GM23338 (cell line): ENCODE measurements around the gene MAD1L1. TPM values are rescaled to one million over a fixed set of nuclear protein-coding genes. Genes with fewer than 3 reads are reported as not detected.
A peak's percentile ranks its signal among the peaks of the same experiment; 100 is the strongest.

ENCODE experiments used
- ATAC-seq: fragments of 200-7000 bp; cut with Tn5 transposase; 3 replicates; pipeline ENCODE4 v1.9.1; 2020
- DNase-seq: peaks from one replicate; pipeline ENCODE4 v3.0.0-alpha.2; 2015; ENCODE audit warnings: low spot score
- H2AFZ ChIP-seq: fragments of 200-600 bp; sonication (generic); 2 replicates; pipeline ENCODE4 v1.8.0; 2016; ENCODE audit warnings: antibody characterized with exemption, mild to moderate bottlenecking, moderate library complexity
- H3F3A ChIP-seq: fragments of 200-600 bp; sonication (generic); replicated peaks from 2 replicates; pipeline ENCODE4 v1.8.0; 2017; ENCODE audit warnings: antibody characterized with exemption, mixed run types, low read depth
- H3K27ac ChIP-seq: fragments of 200-600 bp; sonication (generic); 2 replicates; pipeline ENCODE4 v1.6.1; 2016; ENCODE audit warnings: low read depth
- H3K27me3 ChIP-seq: fragments of 200-600 bp; sonication (generic); 2 replicates; pipeline ENCODE4 v1.8.0; 2016; ENCODE audit warnings: mild to moderate bottlenecking, mixed run types, moderate library complexity; ENCODE audit not compliant: insufficient read depth
- H3K36me3 ChIP-seq: fragments of 200-600 bp; sonication (generic); 2 replicates; pipeline ENCODE4 v1.8.0; 2016; ENCODE audit warnings: mild to moderate bottlenecking; ENCODE audit not compliant: insufficient read depth
- H3K4me1 ChIP-seq: fragments of 200-600 bp; sonication (generic); 2 replicates; pipeline ENCODE4 v1.8.0; 2016; ENCODE audit warnings: mild to moderate bottlenecking, moderate library complexity; ENCODE audit not compliant: insufficient read depth
- H3K4me2 ChIP-seq: fragments of 200-600 bp; sonication (generic); 2 replicates; pipeline ENCODE4 v1.7.1; 2017; ENCODE audit warnings: mixed run types
- H3K4me3 ChIP-seq: fragments of 200-600 bp; sonication (generic); 2 replicates; pipeline ENCODE4 v1.6.1; 2016; ENCODE audit warnings: mixed run types
- H3K79me2 ChIP-seq: fragments of 200-600 bp; sonication (generic); replicated peaks from 2 replicates; pipeline ENCODE4 v1.8.0; 2017; ENCODE audit warnings: mild to moderate bottlenecking; ENCODE audit not compliant: insufficient read depth
- H3K9me2 ChIP-seq: fragments of 200-600 bp; sonication (generic); 2 replicates; pipeline ENCODE4 v1.8.0; 2017; ENCODE audit not compliant: insufficient read depth
- H4K20me1 ChIP-seq: fragments of 200-600 bp; sonication (generic); replicated peaks from 2 replicates; pipeline ENCODE4 v1.8.0; 2017; ENCODE audit warnings: mild to moderate bottlenecking; ENCODE audit not compliant: insufficient read depth
- H3K27ac Mint-ChIP-seq: 2 replicates; pipeline ENCODE4 v1.8.0; 2020; ENCODE audit warnings: inconsistent platforms, mild to moderate bottlenecking, moderate library complexity, mixed read lengths
- H3K27me3 Mint-ChIP-seq: 3 replicates; pipeline ENCODE4 v1.8.0; 2022; ENCODE audit warnings: low read depth, mild to moderate bottlenecking, moderate library complexity, mixed read lengths, inconsistent platforms; ENCODE audit not compliant: insufficient read depth, poor library complexity
- H3K36me3 Mint-ChIP-seq: 3 replicates; pipeline ENCODE4 v1.8.0; 2021; ENCODE audit warnings: low read depth, mild to moderate bottlenecking, inconsistent platforms, moderate library complexity, mixed read lengths
- H3K4me1 Mint-ChIP-seq: 3 replicates; pipeline ENCODE4 v1.8.0; 2020; ENCODE audit warnings: mild to moderate bottlenecking, inconsistent platforms, mixed read lengths
- H3K4me3 Mint-ChIP-seq: 3 replicates; pipeline ENCODE4 v1.8.0; 2021; ENCODE audit warnings: moderate library complexity, mild to moderate bottlenecking, inconsistent platforms, mixed read lengths
- H3K9me3 Mint-ChIP-seq: 3 replicates; pipeline ENCODE4 v1.8.0; 2020; ENCODE audit warnings: moderate library complexity, mild to moderate bottlenecking, inconsistent platforms, mixed read lengths
- CREB1 ChIP-seq: fragments of 250-450 bp; sonication (Bioruptor Pico); IDR thresholded peaks from 2 replicates; pipeline ENCODE4 v1.5.0; 2020; ENCODE audit warnings: low read depth, mild to moderate bottlenecking, moderate library complexity
- ETS1 ChIP-seq: IDR thresholded peaks from 2 replicates; pipeline ENCODE4 v1.6.1; 2016; ENCODE audit warnings: antibody characterized with exemption
- EZH2phosphoT487 ChIP-seq: fragments of 200-600 bp; sonication (generic); IDR thresholded peaks from one replicate; pipeline ENCODE4 v1.8.1; 2018; ENCODE audit warnings: antibody characterized with exemption; ENCODE audit not compliant: unreplicated experiment
- JUNB ChIP-seq: IDR thresholded peaks from one replicate; pipeline ENCODE4 v1.6.1; 2016; ENCODE audit warnings: antibody characterized with exemption; ENCODE audit not compliant: unreplicated experiment
- NANOG ChIP-seq: IDR thresholded peaks from 2 replicates; pipeline ENCODE4 v1.6.1; 2016; ENCODE audit warnings: antibody characterized with exemption, borderline replicate concordance
- POLR2AphosphoS5 ChIP-seq: IDR thresholded peaks from 2 replicates; pipeline ENCODE4 v1.6.1; 2016; ENCODE audit warnings: antibody characterized with exemption, low read depth
- REST ChIP-seq: IDR thresholded peaks from one replicate; pipeline ENCODE4 v1.6.1; 2018; ENCODE audit warnings: antibody characterized with exemption; ENCODE audit not compliant: unreplicated experiment
- STAT1 ChIP-seq: IDR thresholded peaks from one replicate; pipeline ENCODE4 v1.6.1; 2016; ENCODE audit warnings: antibody characterized with exemption; ENCODE audit not compliant: unreplicated experiment
- ZNF114 ChIP-seq: fragments of 250-450 bp; sonication (Bioruptor Pico); IDR thresholded peaks from 2 replicates; pipeline ENCODE4 v1.5.0; 2020; ENCODE audit warnings: mild to moderate bottlenecking, moderate library complexity
- polyA plus RNA-seq: library from polyadenylated mRNA; unstranded; fragments of >200 nt; fragmentation: Nextera tagmentation; extraction: Ambion mirVana; gene quantifications from 2 replicates; pipeline ENCODE4 v1.2.1, GENCODE V29; 2016
- total RNA-seq: library from RNA; depleted of rRNA; stranded (reverse); fragments of >200 nt; shearing (Covaris generic); gene quantifications from 2 replicates; pipeline ENCODE4 v1.2.3, GENCODE V29; 2014
- TF ChIP-seq, protein P1 (sequence below), 2 experiments: fragments of 200-600 bp in 1 of 2; sonication (generic) in 1 of 2; conservative IDR thresholded peaks; 2 replicates each; pipeline versions ENCODE4 v1.5.1 to v1.6.1; 2016 to 2017; ENCODE audit warnings: antibody characterized with exemption in 2 of 2, low read depth in 2 of 2, mild to moderate bottlenecking in 2 of 2, moderate library complexity in 1 of 2

The MAD1L1 gene
- total and polyA plus RNA-seq, 2 experiments from 2014 or later, result 40.3 to 59.3 TPM

DNA sequence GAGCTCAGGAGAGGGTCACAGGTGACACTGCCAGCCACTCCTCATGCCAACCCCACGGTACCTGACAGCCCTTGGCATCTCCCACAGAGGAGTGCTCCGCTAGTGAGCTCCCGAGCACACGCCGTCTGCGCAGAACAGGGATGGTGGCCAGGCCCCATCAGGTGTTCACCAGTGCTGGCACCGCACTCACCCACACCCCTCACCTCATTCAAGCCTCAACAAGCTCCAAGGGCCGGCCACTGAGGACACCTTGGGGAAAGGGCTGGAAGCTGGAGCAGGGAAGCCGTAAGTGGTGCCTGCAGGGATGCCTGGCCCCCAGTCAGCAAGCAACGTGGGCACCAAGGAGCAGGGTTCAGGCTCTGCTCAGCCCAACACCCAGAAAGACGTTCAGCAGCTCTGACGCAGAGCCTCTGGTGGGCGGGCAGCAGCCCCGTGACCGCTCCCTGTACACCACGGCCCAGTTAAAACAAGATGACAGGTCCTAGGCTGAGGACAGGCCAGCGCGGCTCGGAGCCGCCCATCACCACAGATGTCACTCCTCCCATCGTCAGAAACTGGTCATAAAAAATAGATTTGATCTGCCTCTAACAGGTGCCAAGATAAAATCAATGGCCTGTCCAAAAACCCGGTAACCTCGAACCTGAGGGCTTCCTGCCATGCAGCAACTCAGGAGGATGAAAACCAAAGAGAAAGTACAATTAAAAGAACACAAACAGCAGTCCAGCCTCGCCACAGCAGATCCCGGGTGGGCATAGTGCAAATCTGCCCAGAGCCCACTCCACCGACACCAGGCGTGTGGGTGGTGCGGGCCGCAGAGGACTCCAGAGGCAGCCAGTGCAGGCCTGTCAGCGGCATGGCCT lies 275.9 kb downstream of the MAD1L1 start:
- TF ChIP-seq, protein P1, sequence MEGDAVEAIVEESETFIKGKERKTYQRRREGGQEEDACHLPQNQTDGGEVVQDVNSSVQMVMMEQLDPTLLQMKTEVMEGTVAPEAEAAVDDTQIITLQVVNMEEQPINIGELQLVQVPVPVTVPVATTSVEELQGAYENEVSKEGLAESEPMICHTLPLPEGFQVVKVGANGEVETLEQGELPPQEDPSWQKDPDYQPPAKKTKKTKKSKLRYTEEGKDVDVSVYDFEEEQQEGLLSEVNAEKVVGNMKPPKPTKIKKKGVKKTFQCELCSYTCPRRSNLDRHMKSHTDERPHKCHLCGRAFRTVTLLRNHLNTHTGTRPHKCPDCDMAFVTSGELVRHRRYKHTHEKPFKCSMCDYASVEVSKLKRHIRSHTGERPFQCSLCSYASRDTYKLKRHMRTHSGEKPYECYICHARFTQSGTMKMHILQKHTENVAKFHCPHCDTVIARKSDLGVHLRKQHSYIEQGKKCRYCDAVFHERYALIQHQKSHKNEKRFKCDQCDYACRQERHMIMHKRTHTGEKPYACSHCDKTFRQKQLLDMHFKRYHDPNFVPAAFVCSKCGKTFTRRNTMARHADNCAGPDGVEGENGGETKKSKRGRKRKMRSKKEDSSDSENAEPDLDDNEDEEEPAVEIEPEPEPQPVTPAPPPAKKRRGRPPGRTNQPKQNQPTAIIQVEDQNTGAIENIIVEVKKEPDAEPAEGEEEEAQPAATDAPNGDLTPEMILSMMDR (conservative IDR thresholded peaks at IDR 0.05; ENCODE audit: low read depth in 2 of 2), result no peak
- TF ChIP-seq POLR2AphosphoS5, result no peak
- TF ChIP-seq ETS1, result no peak
- Histone ChIP-seq H3K9me2 (no peaks in the 10 kb centered on the region), H3K4me1 (no peaks in the 10 kb centered on the region), H3K27ac (no peak overlapping the region), H3F3A (no peaks in the 10 kb centered on the region), H4K20me1 (no peaks in the 10 kb centered on the region; the same call in 1 of the 2 replicates), H3K4me3 (no peak overlapping the region), H3K79me2 (no peaks in the 10 kb centered on the region; the same call in none of the 2 replicates), H3K36me3 (no peaks in the 10 kb centered on the region), H3K4me2 (no peak overlapping the region), H3K27me3 (no peaks in the 10 kb centered on the region), H2AFZ (no peak overlapping the region)
- H3K9me3 Mint-ChIP-seq, result no peaks in the 10 kb centered on the region; the same call in 2 of the 3 replicates
- peaks cover 10% of the 10 kb centered on the region for H3K27me3 Mint-ChIP-seq
- H3K4me3 Mint-ChIP-seq, result no peak overlapping the region
- DNase-seq (no peak), ATAC-seq (no peak)
- H3K27ac Mint-ChIP-seq, result peak overlapping the region; percentile 93
- no peaks in the 10 kb centered on the region; the same call in 1 of the 3 replicates for H3K4me1 Mint-ChIP-seq
- H3K36me3 Mint-ChIP-seq, result peaks cover 4% of the 10 kb centered on the region; the same call in 2 of the 3 replicates

- no peak overlapping the region for H2AFZ ChIP-seq
- H3K4me2 ChIP-seq, result no peak overlapping the region
- DNase-seq, result no peak
- H3K4me1 ChIP-seq, result no peaks in the 10 kb centered on the region
- peaks cover 10% of the 10 kb centered on the region for H3K27me3 Mint-ChIP-seq
- no peaks in the 10 kb centered on the region; the same call in 2 of the 3 replicates for H3K9me3 Mint-ChIP-seq
- TF ChIP-seq NANOG (no peak), CREB1 (no peak), STAT1 (no peak), POLR2AphosphoS5 (no peak), REST (no peak), ZNF114 (CRISPR knock-in tag) (no peak), JUNB (no peak), EZH2phosphoT487 (no peak)
- H3K27ac ChIP-seq, result no peak overlapping the region
- H3K9me2 ChIP-seq, result no peaks in the 10 kb centered on the region
- peak overlapping the region; percentile 93 for H3K27ac Mint-ChIP-seq
- no peaks in the 10 kb centered on the region; the same call in 1 of the 2 replicates for H4K20me1 ChIP-seq
- no peaks in the 10 kb centered on the region for H3F3A ChIP-seq
- no peaks in the 10 kb centered on the region for H3K36me3 ChIP-seq
- H3K27me3 ChIP-seq, result no peaks in the 10 kb centered on the region
- no peak for ATAC-seq
- H3K36me3 Mint-ChIP-seq, result no peaks in the 10 kb centered on the region; the same call in 1 of the 3 replicates
- H3K4me1 Mint-ChIP-seq, result no peaks in the 10 kb centered on the region; the same call in 1 of the 3 replicates
- no peaks in the 10 kb centered on the region; the same call in none of the 2 replicates for H3K79me2 ChIP-seq
- no peak overlapping the region for H3K4me3 Mint-ChIP-seq
- no peak overlapping the region for H3K4me3 ChIP-seq
These were observed 276.6 kb downstream of the MAD1L1 start for GRCh38 chr7:1956141-1956540.
